GM18508 (cell line): ENCODE results near the gene SLC30A3.

Experiments
- ATAC-seq: cut with Tn5 transposase; IDR thresholded peaks from one replicate; pipeline ENCODE4 v1.9.1; 2021; ENCODE audit warnings: moderate number of reproducible peaks; ENCODE audit not compliant: insufficient read depth, unreplicated experiment

The SLC30A3 gene

DNA sequence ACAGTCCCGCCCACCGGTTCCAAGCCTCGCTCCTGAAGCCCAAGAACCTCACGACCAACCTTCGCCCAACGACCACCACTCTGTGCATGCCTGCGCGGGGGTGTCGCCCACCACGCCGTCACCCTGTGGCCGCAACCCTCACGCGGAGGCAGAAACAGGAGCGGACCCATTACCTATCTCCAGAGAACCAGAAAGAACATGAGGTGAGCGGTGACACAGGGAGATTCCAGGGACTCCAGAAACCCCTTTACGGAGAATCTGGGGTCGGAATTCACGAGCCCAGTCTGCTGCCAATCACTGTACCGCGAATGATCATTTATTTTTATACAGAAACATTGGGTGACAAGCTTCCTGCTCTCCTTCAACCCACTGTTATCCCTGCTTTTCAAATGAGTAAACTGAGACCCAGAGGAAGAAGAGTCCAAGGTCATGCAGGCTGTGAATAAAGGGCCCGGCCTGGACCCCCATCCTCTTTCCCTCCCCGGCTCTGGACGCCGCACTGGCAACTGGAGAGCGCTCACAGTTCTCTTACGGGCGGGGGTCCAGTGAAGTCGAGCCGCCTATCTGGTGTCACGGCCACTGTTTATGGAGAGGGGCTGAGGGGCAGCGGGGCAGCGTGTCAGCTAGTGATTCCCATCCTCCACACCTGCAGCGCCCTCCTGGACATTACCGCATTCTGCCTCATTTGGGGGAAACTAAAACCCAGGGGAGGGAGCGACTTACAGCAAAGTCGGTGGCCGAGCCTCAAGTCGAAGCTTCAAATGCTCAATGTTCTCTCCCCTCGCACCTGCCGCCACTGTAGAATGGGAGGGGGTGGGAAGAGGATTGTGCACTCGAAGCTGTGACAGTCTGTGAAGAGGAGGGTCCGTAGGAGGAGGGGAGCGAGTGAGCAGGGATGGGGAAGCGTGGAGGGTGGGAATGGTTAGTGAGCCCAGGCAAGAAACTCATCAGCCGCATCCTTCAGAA lies 723 bp upstream of the SLC30A3 start:
- no peak for ATAC-seq

DNA sequence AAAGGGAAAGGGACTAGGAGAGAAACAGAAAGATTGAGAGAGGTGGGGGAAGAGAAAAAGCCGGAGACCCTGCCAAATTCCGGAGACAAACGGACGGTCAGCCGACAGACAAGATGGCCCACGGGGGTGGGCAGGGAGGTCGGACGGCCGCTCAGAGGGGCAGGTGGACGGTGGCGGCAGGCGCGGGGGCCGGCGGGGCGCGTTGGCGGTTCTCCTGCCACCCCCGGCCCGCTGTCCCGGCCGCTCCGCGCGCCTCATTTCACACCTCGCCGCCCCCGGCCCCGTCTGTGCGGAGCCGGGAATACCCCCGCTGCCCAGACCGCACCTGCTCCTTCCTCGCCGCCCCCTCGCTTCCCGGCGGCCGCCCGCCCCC lies 935 bp downstream of the SLC30A3 start:
- no peak for ATAC-seq

- ATAC-seq = no peak
Observed at GRCh38 chr2:27261241-27261925, 1.5 kb downstream of the SLC30A3 start.

- ATAC-seq = no peak
Observed at GRCh38 chr2:27258051-27258450, 4.8 kb downstream of the SLC30A3 start.

DNA sequence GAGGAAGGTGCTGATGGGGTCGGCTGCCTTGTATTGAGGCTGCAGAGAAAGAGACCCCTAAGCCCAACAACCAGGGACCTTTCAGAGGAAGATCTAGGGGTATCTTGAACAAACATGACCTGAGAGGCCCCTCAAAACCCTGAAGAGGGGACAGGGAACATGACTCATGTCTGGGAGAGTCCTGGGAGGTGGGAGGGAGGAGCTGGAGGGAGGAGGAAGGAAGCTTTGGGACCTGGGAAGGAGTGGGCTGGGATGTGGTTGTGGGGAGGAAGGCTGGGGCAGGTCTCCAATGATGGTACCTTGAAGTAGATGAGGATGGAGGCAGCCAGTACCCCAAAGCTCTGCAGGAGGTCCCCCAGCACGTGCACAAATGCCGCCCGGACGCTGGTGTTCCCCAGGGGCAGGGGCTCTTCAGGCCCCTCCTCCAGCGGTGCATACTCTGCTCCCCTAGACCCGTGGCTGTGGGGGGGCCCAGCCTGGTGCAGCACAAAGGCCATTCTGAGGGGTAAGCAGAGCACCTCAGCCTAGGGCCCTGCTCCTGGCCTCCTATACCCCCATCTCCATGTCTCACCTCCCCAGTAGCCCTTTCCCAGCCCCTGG lies 5.9 kb downstream of the SLC30A3 start:
- no peak for ATAC-seq

GRCh38 chr2:27255660-27256059 lies 7.2 kb downstream of the SLC30A3 start:
- ATAC-seq = no peak

DNA sequence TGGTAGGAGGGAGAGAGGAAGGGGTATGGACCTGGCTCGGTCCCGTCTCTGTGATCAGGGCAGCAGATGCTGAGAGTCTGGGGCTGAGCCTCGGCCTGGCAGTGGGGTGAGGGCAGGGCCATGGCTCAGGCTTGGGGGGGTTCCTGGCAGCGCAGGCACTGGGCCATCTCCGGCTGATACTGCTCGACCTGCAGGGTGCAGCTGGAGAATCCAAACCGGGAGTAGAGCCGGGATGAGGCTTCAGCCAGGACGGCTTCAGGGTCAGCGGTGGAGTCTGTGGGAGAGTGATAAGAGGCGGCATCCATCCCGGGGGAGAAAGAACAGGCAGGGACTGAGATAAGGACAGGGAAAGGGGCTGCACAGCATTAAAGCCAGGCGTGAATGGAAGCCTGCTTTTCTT lies 7.7 kb downstream of the SLC30A3 start:
- ATAC-seq = no peak

GRCh38 chr2:27251766-27252165 lies 11.1 kb downstream of the SLC30A3 start:
- no peak for ATAC-seq

DNA sequence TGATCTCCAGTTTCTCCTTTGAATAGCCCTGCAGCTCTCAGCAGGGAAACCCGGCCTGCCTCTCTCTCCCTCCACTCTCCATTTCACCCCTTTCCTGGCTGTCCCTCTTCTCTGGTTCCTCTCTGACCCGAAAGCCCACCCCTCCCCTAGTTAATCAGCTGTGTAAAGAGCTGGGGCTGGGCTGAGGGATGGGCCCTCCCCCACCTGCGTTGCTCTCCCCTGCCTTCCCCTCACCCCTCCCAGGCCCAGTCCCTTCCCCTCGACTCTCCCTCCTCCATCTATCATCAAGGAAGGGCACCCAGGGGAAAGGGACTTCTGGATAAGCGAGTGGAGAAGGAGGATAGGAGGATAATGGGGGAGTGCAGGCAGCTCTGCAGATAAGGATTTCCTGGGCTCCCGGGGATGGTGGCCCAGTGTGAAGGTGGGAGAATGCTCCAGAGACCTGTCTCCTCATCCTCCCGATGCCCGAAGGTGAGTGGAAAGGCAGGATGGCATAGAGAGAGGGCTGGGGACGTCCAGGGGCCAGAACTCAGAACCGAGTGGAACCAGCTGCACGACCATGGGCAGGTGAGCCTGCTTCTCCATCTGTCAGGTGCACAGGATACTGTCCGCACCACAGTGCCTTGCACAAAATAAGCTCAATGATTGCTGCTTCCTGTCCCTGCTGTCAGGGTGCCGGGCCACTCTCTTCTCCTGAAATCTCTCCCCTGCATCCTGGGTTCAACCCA lies 12.0 kb downstream of the SLC30A3 start:
- ATAC-seq = no peak

DNA sequence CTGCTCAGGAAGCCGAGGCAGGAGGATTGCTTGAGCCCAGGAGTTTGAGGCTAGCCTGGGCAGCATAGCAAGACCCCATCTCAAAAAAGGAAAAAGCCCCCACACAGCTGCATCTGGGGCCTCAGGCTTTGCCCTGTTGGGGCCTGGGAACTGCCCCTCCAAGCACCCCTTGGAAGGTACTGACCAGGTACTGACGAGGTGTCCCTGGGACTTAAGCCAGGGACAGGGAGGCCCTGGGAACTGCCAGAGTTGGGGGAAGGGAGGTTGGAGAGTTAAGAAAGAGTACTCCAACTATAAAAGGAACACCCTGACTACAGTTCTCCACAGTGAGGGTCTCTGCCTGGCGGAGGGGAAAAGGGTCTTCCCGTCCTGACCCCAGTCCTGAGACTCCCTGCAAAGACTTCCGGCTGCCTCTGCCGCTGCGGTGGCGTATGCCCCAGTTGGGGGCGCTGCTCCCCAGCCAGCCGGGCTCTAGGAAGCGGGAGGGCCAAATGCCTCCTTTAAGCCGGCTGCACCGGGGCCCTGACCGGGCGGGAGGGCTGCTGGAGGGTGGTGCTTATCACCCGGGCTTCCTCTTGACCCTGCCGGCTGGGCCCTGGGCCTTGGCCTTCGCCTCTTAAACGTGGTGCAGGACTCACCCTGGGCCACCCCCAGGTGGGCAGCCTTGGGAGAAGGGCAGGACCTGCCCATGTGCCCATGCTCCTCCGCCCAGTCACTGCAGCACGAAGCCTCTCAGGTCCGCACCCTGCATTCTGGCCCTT lies 12.8 kb downstream of the SLC30A3 start:
- no peak for ATAC-seq

GRCh38 chr2:27249159-27249890 lies 13.5 kb downstream of the SLC30A3 start:
- ATAC-seq = no peak

- ATAC-seq = no peak
Observed at GRCh38 chr2:27247893-27248292, 15.0 kb downstream of the SLC30A3 start.

- no peak for ATAC-seq
Observed at GRCh38 chr2:27245626-27246025, 17.2 kb downstream of the SLC30A3 start.

DNA sequence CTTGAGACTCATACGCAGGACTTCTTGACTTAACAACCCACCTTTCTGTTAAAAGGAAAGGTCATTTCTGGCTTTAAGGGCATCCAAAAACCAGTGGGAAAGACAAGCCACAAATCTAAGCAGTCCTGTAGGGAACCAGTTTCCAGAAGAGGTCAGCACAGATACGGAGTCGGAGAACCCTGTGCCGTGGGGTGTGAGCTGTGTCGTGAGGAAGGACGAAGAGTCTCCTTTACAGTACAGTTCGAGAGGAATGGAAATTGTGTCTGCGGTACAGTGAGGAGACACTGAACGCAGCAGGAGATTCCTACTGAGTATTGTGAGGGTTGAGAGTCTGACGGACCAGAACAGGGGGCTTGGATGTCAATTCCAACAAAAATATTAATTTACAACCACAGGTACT lies 17.7 kb downstream of the SLC30A3 start:
- no peak for ATAC-seq

DNA sequence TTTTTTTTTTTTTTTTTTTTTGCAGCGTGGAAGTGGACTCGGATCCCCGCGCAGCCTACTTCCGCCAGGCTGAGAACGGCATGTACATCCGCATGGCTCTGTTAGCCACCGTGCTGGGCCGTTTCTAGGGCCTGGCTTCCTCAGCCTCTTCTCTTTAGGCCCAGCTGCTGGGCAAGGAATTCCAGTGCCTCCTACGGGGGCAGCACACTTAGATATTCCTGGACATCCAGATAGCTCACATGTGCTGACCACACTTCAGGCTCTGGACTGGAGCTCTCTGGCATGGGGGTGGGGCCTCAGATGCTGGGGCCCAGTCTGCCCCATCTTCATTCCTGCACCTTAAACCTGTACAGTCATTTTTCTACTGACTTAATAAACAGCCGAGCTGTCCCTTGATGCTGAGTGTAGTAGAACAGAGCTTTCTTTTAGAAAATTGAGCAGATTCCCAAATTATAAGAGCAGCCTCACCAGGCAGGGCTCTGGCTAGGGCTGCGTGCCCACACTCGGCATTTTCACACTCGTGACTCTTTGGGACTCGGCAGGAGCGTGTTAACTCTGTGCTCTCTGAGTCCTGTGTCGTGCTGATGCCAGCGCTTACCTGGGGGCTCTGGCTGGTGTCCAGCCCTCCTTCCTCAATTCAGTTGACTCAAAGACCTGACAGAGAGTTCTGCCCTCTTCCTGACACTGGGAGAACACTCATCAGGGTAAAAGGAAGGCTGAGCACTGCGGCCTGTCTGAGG lies 19.3 kb downstream of the SLC30A3 start:
- ATAC-seq = no peak

GRCh38 chr2:27242614-27242951 lies 20.3 kb downstream of the SLC30A3 start:
- ATAC-seq = no peak

DNA sequence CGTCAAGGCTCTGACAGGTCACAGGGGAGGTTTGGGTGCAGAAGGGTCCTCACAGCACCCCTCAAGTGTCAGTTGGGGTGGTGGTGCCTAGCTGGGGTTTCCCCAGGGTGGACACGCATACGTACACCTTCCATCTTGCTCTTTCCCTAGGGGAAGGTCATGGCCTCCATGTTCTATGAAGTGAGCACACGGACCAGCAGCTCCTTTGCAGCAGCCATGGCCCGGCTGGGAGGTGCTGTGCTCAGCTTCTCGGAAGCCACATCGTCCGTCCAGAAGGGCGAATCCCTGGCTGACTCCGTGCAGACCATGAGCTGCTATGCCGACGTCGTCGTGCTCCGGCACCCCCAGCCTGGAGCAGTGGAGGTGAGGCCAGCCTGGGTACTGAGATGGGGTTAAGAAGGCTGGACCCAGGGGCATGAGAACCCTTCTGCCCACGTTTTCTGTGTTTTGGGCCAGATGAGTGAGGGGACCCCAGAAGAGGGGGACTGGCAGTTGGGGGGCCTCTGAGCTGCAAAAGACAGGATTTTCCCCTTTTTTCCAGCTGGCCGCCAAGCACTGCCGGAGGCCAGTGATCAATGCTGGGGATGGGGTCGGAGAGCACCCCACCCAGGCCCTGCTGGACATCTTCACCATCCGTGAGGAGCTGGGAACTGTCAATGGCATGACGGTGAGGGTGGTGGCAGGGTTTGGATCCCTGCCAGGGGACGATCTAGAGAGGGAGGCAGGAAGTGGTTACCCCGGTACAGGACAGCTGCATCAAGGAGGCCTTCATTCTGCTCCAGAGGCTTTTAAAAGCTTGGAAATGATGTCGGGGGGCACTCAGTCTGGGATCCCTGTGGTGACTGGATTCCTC lies 20.9 kb downstream of the SLC30A3 start:
- ATAC-seq = no peak

DNA sequence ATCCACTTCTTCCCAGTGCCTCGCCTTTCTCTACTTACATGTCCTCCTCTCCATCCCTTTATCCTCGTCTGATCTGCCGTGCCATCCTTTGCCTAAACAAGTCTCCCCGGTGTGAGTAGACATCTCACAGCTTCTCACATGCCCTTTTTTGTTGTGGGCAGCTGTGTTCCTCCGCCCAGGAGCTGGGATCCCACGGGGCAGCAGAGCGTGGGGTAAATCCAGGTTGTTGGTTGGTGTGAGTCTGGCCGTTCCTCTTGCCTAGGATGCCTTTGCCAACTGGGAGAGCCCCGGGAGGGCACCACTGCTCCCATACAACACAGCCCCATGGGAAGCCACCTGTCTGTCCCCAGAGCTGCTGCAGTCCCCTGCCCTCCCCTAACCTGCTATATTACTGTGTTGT lies 22.4 kb downstream of the SLC30A3 start:
- no peak for ATAC-seq
